HG03025 (cell line): ENCODE results near the gene TMEM164.

Source experiments
- ATAC-seq: cut with Tn5 transposase; IDR thresholded peaks from one replicate; pipeline ENCODE4 v1.9.1; 2021; ENCODE audit warnings: mild to moderate bottlenecking, moderate library complexity; ENCODE audit not compliant: unreplicated experiment, low FRiP score

Gene TMEM164

GRCh38 chrX:110183314-110183713 is 180.4 kb downstream of the TMEM164 start:
- no peak for ATAC-seq

GRCh38 chrX:110188701-110189558 is 186.0 kb downstream of the TMEM164 start:
- ATAC-seq: no peak

- ATAC-seq: no peak
Measured at GRCh38 chrX:110192516-110192915, 189.6 kb downstream of the TMEM164 start.

- ATAC-seq: no peak
Measured at GRCh38 chrX:110194977-110195376, 192.1 kb downstream of the TMEM164 start.

- no peak for ATAC-seq
Measured at GRCh38 chrX:110201799-110202198, 198.9 kb downstream of the TMEM164 start.

GRCh38 chrX:110204986-110205385 is 202.1 kb downstream of the TMEM164 start:
- ATAC-seq: no peak

GRCh38 chrX:110208092-110208491 is 205.2 kb downstream of the TMEM164 start:
- no peak for ATAC-seq

GRCh38 chrX:110210417-110211139 is 207.7 kb downstream of the TMEM164 start:
- ATAC-seq: no peak

- no peak for ATAC-seq
Measured at GRCh38 chrX:110211340-110211739, 208.4 kb downstream of the TMEM164 start.

GRCh38 chrX:110212299-110212698 is 209.4 kb downstream of the TMEM164 start:
- ATAC-seq: no peak

GRCh38 chrX:110213183-110213582 is 210.3 kb downstream of the TMEM164 start:
- ATAC-seq: no peak

GRCh38 chrX:110214684-110215083 is 211.8 kb downstream of the TMEM164 start:
- no peak for ATAC-seq

- ATAC-seq: no peak
Measured at GRCh38 chrX:110215411-110215810, 212.5 kb downstream of the TMEM164 start.

GRCh38 chrX:110216027-110216426 is 213.1 kb downstream of the TMEM164 start:
- ATAC-seq: no peak

GRCh38 chrX:110218591-110218990 is 215.7 kb downstream of the TMEM164 start:
- ATAC-seq: no peak

GRCh38 chrX:110219920-110220319 is 217.0 kb downstream of the TMEM164 start:
- no peak for ATAC-seq

GRCh38 chrX:110222497-110223257 is 219.8 kb downstream of the TMEM164 start:
- no peak for ATAC-seq

- no peak for ATAC-seq
Measured at GRCh38 chrX:110224926-110225617, 222.2 kb downstream of the TMEM164 start.

- ATAC-seq: no peak
Measured at GRCh38 chrX:110226931-110227330, 224.0 kb downstream of the TMEM164 start.
